ENCODE measurements around the gene MTHFD1L.
"Not testable (repeated sequence)": the region's sequence is repeated elsewhere in the genome, so short reads cannot be mapped to it uniquely, and the experiment has no call there.

Gene MTHFD1L

GRCh38 chr6:151044465-151045441 is 179.3 kb downstream of the MTHFD1L start:
- DNase-seq: no peak

- not testable (repeated sequence) for DNase-seq
Observed at GRCh38 chr6:151045511-151046222, 180.2 kb downstream of the MTHFD1L start.

GRCh38 chr6:151051164-151051563 is 185.7 kb downstream of the MTHFD1L start:
- no peak for DNase-seq

- DNase-seq: no peak
Observed at GRCh38 chr6:151052021-151052646, 186.6 kb downstream of the MTHFD1L start.

- no peak for DNase-seq
Observed at GRCh38 chr6:151054306-151054705, 188.8 kb downstream of the MTHFD1L start.

GRCh38 chr6:151056230-151056907 is 190.9 kb downstream of the MTHFD1L start:
- DNase-seq: no peak

GRCh38 chr6:151057061-151057460 is 191.6 kb downstream of the MTHFD1L start:
- DNase-seq: no peak

GRCh38 chr6:151058021-151058733 is 192.7 kb downstream of the MTHFD1L start:
- no peak for DNase-seq

GRCh38 chr6:151059612-151060095 is 194.2 kb downstream of the MTHFD1L start:
- no peak for DNase-seq

GRCh38 chr6:151060096-151060765 is 194.7 kb downstream of the MTHFD1L start:
- no peak for DNase-seq

- no peak for DNase-seq
Observed at GRCh38 chr6:151060766-151061531, 195.4 kb downstream of the MTHFD1L start.

GRCh38 chr6:151063352-151063751 is 197.8 kb downstream of the MTHFD1L start:
- DNase-seq: no peak

GRCh38 chr6:151063842-151064647 is 198.5 kb downstream of the MTHFD1L start:
- DNase-seq: no peak

- no peak for DNase-seq
Observed at GRCh38 chr6:151065027-151065815, 199.7 kb downstream of the MTHFD1L start.

GRCh38 chr6:151067684-151068596 is 202.4 kb downstream of the MTHFD1L start:
- DNase-seq: no peak

- DNase-seq: no peak
Observed at GRCh38 chr6:151068761-151069312, 203.3 kb downstream of the MTHFD1L start.

- no peak for DNase-seq
Observed at GRCh38 chr6:151069641-151070040, 204.1 kb downstream of the MTHFD1L start.
